ENCODE results near the gene CENPO.

The CENPO gene

DNA sequence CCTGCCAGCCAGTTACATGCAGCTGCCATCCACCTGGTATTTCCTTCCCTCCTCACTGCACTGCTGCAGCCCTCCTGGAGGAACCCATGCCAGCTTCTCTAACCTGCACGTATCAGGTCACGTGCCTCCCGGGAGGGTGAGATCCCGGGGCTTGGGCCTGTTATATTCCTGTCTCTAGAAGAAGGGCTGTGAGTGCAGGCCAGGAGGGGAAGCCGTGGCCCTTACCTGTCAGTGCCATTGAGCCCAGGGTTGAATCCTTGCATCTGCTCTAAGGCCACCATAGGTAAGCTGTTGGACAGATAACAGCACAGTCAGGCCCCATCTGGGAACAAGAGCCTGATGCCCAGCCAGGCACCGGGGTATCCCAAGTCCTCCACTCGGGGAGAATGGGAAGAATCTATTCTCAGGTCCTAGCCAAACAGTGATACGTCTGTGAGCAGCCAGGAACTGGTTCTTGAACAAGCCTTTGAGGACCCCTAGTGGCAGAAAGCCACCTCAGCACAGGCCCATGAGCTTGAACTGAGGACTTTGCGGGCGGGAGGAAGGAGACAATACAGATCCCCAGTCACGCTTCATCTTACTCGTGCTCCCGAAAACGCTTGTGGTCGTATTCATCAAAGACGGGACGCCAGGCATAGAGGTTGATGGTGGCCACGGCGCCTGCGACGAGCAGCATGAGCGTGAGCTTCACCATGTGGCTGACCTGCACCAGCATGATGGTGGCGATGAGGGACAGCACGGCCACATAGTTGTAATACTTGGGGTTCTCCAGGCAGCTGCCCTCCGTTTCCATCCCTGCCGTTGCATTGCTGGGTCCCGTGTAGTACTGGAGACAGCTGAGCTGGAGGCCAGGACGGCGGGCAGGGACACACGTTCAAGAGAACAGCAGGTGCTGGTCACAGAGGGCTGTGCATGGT, 34.4 kb downstream of the CENPO start:
- Histone ChIP-seq H3K27ac (replicated peaks) (no peak overlapping the region), H3K4me3 (replicated peaks; ENCODE audit: insufficient read depth, low read length) (no peak overlapping the region), H3K27me3 (ENCODE audit: insufficient read depth, poor library complexity, severe bottlenecking) (no peaks in the 10 kb centered on the region)
- TF ChIP-seq, protein P1, sequence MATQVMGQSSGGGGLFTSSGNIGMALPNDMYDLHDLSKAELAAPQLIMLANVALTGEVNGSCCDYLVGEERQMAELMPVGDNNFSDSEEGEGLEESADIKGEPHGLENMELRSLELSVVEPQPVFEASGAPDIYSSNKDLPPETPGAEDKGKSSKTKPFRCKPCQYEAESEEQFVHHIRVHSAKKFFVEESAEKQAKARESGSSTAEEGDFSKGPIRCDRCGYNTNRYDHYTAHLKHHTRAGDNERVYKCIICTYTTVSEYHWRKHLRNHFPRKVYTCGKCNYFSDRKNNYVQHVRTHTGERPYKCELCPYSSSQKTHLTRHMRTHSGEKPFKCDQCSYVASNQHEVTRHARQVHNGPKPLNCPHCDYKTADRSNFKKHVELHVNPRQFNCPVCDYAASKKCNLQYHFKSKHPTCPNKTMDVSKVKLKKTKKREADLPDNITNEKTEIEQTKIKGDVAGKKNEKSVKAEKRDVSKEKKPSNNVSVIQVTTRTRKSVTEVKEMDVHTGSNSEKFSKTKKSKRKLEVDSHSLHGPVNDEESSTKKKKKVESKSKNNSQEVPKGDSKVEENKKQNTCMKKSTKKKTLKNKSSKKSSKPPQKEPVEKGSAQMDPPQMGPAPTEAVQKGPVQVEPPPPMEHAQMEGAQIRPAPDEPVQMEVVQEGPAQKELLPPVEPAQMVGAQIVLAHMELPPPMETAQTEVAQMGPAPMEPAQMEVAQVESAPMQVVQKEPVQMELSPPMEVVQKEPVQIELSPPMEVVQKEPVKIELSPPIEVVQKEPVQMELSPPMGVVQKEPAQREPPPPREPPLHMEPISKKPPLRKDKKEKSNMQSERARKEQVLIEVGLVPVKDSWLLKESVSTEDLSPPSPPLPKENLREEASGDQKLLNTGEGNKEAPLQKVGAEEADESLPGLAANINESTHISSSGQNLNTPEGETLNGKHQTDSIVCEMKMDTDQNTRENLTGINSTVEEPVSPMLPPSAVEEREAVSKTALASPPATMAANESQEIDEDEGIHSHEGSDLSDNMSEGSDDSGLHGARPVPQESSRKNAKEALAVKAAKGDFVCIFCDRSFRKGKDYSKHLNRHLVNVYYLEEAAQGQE (IDR thresholded peaks at IDR 0.05; ENCODE audit: insufficient replicate concordance, low read depth) = no peak
- TF ChIP-seq, protein P2, sequence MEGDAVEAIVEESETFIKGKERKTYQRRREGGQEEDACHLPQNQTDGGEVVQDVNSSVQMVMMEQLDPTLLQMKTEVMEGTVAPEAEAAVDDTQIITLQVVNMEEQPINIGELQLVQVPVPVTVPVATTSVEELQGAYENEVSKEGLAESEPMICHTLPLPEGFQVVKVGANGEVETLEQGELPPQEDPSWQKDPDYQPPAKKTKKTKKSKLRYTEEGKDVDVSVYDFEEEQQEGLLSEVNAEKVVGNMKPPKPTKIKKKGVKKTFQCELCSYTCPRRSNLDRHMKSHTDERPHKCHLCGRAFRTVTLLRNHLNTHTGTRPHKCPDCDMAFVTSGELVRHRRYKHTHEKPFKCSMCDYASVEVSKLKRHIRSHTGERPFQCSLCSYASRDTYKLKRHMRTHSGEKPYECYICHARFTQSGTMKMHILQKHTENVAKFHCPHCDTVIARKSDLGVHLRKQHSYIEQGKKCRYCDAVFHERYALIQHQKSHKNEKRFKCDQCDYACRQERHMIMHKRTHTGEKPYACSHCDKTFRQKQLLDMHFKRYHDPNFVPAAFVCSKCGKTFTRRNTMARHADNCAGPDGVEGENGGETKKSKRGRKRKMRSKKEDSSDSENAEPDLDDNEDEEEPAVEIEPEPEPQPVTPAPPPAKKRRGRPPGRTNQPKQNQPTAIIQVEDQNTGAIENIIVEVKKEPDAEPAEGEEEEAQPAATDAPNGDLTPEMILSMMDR (IDR thresholded peaks at IDR 0.05; ENCODE audit: insufficient read depth, low read length) = peak; percentile 88
- DNase-seq (ENCODE audit: low read depth in 1 of 2, low spot score in 1 of 2) = peak; percentile 67 to 84

DNA sequence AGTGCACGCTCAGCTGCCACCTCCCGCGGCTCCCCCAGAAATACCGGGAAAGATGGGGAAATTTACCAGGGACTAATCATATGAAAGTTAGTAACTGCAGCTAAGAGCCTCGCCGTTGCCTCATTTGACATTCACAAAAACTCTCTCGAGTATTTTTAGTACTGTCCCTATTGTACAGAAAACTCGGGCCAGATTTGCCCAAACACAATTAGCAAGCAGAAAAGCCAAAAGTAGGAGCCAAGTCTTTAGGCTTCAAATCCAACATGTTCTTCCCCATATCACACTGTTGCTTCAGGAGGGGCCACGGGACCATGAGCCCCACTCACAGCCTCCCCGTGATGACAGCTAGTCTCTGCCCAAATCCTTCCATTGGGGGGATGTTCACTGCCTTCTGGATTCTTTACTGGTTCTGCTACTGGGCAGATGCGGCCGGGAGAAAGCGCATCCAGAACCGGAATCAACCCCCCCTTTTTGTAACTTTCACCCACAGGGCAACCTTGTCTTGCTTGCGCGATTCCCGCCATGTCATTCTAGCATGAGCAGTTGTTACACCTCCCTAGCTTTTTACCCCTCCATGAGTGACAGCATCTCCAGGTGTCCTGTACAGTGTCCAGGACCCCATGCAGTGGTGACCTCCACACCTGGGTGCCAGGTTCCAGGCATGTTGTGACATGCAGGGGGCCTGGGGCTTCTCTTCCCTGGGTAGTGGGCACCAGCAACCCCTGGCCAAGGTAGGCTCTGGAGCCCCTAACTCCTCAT, 35.2 kb downstream of the CENPO start:
- no peak overlapping the region for H3K27ac ChIP-seq (replicated peaks)
- H3K27me3 ChIP-seq (ENCODE audit: insufficient read depth, poor library complexity, severe bottlenecking) = no peaks in the 10 kb centered on the region
- DNase-seq (ENCODE audit: low read depth in 1 of 2, low spot score in 1 of 2) = no peak
- H3K4me3 ChIP-seq (replicated peaks; ENCODE audit: insufficient read depth, low read length) = no peak overlapping the region
- TF ChIP-seq, protein P2 (IDR thresholded peaks at IDR 0.05; ENCODE audit: insufficient read depth, low read length) = no peak
- TF ChIP-seq POLR2AphosphoS5 (IDR thresholded peaks at IDR 0.05; ENCODE audit: low read depth) = no peak

DNA sequence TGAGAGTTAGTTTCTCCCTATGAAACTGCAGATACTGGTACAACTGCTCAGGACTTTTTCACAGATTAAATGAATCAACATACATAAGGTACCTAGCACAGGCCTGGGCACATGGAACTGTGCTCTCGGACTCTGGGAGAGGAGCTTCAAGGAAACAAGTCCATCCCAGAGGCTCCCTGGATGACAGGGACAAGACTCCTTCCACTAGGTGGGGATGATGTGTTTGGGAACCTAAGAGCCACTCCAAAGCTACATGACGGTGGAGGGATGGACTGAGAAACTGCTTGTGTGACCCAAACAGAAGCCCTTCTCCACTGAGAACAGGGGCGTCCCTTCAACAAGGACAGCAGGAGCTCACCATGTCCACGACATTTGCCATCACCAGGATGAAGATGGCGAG, 37.1 kb downstream of the CENPO start:
- no peaks in the 10 kb centered on the region for H3K27me3 ChIP-seq (ENCODE audit: insufficient read depth, poor library complexity, severe bottlenecking)
- no peak for TF ChIP-seq GABPA (IDR thresholded peaks at IDR 0.05; ENCODE audit: low read depth)
- TF ChIP-seq SPI1 (IDR thresholded peaks at IDR 0.05; ENCODE audit: borderline replicate concordance, low read depth) = no peak
- TF ChIP-seq POLR2AphosphoS5 (IDR thresholded peaks at IDR 0.05; ENCODE audit: low read depth) = no peak; the same call in 1 of the 2 replicates
- TF ChIP-seq, protein P2 (IDR thresholded peaks at IDR 0.05; ENCODE audit: insufficient read depth, low read length) = no peak
- TF ChIP-seq, protein P1 (IDR thresholded peaks at IDR 0.05; ENCODE audit: insufficient replicate concordance, low read depth) = no peak
- H3K4me3 ChIP-seq (replicated peaks; ENCODE audit: insufficient read depth, low read length) = no peak overlapping the region
- no peak for DNase-seq (ENCODE audit: low read depth in 1 of 2, low spot score in 1 of 2)
- H3K27ac ChIP-seq (replicated peaks) = no peak overlapping the region
